HUES48 (cell line): ENCODE results near the gene TARS3.

Experiments
- H3K27ac ChIP-seq: one replicate; pipeline ENCODE4 v1.7.0; 2013; ENCODE audit warnings: low read depth, low read length, inconsistent platforms
- H3K27me3 ChIP-seq: 2 replicates; pipeline ENCODE4 v1.6.1; 2013; ENCODE audit warnings: mild to moderate bottlenecking, low read length; ENCODE audit not compliant: control insufficient read depth, insufficient read depth
- H3K36me3 ChIP-seq: 2 replicates; pipeline ENCODE4 v1.6.1; 2013; ENCODE audit warnings: low read length; ENCODE audit not compliant: control insufficient read depth, insufficient read depth
- H3K4me1 ChIP-seq: 2 replicates; pipeline ENCODE4 v1.6.1; 2013; ENCODE audit warnings: mild to moderate bottlenecking, low read length; ENCODE audit not compliant: control insufficient read depth, insufficient read depth
- H3K4me3 ChIP-seq: 2 replicates; pipeline ENCODE4 v1.5.1; 2013; ENCODE audit warnings: mild to moderate bottlenecking, low read depth, low read length
- H3K9ac ChIP-seq: 2 replicates; pipeline ENCODE4 v1.6.1; 2013; ENCODE audit warnings: mild to moderate bottlenecking, low read depth, low read length, moderate library complexity
- H3K9me3 ChIP-seq: 2 replicates; pipeline ENCODE4 v1.6.1; 2013; ENCODE audit warnings: low read length; ENCODE audit not compliant: control insufficient read depth, insufficient read depth

Gene TARS3

DNA sequence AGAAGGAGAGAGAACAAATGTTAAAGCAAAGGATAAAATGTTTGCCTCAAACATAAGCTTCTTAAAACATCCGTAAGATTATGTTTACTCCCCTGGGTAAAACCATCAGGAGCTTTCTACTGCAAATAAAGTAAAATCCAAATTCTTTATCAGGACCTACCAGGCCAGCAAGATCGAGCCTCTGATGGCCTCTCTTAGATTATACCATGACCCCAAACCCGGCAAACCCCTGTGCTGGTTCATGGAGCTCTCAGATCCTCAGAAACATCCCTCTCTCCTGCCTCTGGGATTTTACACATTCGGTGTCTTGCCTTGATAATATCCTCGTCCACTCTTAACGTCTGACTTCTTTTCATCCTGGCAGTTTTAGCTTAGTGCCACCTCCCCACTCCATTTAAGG is 7.5 kb upstream of the TARS3 start:
- Histone ChIP-seq H3K27me3 (no peaks in the 10 kb centered on the region), H3K4me3 (no peak overlapping the region), H3K4me1 (no peaks in the 10 kb centered on the region), H3K9me3 (no peaks in the 10 kb centered on the region), H3K36me3 (no peaks in the 10 kb centered on the region), H3K27ac (no peak overlapping the region), H3K9ac (no peak overlapping the region)

DNA sequence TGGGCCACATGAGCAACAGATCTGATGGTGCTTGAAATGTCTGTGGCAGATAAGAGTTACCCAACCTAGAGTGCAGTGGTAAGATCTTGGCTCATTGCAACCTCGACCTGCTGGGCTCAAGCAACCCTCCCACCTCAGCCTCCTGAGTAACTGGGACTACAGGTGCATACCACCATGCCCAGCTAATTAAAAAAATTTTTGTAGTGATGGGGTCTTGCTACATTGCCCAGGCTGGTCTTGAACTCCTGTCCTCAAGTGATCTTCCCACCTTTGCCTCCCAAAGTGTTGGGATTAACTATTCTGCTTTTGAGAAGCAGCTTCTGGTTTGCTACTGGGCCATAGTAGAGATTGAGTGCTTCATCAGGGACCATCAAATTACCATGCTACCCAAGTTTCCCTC is 2.9 kb upstream of the TARS3 start:
- no peaks in the 10 kb centered on the region; the same call in 1 of the 2 replicates for H3K27me3 ChIP-seq
- peaks cover 10% of the 10 kb centered on the region for H3K4me1 ChIP-seq
- H3K36me3 ChIP-seq, result no peaks in the 10 kb centered on the region
- no peak overlapping the region for H3K27ac ChIP-seq
- no peak overlapping the region for H3K9ac ChIP-seq
- no peaks in the 10 kb centered on the region for H3K9me3 ChIP-seq
- H3K4me3 ChIP-seq, result no peak overlapping the region

DNA sequence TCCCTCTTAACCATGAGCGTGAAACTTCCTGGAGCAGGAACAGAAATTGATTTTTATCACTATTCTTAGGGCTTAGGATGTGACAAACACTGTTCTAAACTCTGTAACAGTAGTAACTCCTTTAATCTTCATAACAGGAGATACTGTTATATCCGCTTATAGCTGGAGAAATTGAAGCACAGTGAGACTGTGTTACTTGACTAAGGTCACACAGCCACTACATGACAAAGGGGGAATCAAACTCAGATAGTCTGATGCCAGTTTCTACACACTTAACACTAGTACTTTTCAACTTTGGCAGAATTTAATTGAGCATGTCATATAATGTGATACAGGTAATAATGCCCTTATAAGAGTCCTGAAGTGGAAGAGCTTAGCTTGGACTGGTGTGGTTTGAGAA is 800 bp upstream of the TARS3 start:
- Histone ChIP-seq H3K27ac (no peak overlapping the region), H3K4me1 (peaks cover 10% of the 10 kb centered on the region), H3K9me3 (no peaks in the 10 kb centered on the region), H3K36me3 (peaks cover 17% of the 10 kb centered on the region), H3K27me3 (no peaks in the 10 kb centered on the region; the same call in 1 of the 2 replicates), H3K4me3 (no peak overlapping the region), H3K9ac (no peak overlapping the region)

DNA sequence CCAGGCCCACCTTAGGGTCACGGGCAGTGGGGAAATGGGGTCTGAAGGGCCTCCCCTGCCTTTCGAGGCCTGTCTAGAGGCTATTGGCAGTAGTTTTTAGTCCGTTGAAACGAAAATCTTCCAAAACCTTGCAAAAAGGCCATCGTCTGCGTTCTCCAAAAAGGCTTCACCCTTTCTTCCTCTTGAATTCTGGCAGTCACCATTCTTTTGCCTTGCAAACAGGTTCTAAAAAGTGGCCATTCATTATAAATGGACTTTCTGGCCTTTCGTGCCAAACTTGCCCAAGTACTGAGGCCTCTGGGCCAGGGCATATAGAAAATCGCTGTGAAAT is 367 bp upstream of the TARS3 start:
- Histone ChIP-seq H3K36me3 (peaks cover 22% of the 10 kb centered on the region), H3K27ac (no peak overlapping the region), H3K9ac (no peak overlapping the region), H3K27me3 (no peaks in the 10 kb centered on the region; the same call in 1 of the 2 replicates), H3K4me3 (peak overlapping the region; percentile 49), H3K9me3 (no peaks in the 10 kb centered on the region), H3K4me1 (peaks cover 10% of the 10 kb centered on the region)

DNA sequence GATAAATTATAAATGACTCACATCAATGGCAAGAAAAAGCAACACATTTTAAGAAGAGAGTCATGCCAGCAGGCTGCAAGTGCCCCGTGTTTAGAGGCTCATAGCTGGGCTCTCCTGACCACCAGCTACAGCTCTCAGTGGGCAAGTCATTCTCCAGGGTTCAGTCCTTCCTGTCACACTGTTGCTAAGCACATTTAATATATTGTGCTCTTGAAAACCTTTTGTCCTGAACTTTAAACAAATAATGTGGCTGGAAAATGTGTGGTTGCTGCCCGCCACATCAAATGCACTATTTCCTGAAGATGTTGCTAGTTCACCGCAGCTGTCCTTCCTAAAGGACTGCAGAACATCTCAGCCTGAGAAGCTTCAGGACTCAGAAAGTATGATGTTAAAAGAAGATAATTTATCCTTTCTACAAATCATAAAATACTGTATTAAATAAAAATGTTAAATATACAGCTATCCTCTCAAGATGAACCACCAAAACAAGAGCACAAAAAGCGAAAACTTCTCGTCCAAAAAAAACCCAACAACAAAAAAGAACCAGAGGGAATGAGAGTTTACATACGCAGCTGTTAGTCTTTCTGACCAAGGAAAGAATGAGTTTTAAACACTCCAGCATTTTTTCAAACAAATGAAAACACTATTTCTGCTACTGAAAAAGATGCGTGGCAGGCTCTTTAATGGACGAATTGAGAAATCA is 951 bp downstream of the TARS3 start:
- H3K4me3 ChIP-seq, result peak overlapping the region; percentile 91
- peak overlapping the region; percentile 90 for H3K9ac ChIP-seq
- no peaks in the 10 kb centered on the region for H3K9me3 ChIP-seq
- H3K27ac ChIP-seq, result peak overlapping the region; percentile 79
- peaks cover 30% of the 10 kb centered on the region for H3K36me3 ChIP-seq
- peaks cover 10% of the 10 kb centered on the region for H3K4me1 ChIP-seq
- no peaks in the 10 kb centered on the region; the same call in 1 of the 2 replicates for H3K27me3 ChIP-seq

DNA sequence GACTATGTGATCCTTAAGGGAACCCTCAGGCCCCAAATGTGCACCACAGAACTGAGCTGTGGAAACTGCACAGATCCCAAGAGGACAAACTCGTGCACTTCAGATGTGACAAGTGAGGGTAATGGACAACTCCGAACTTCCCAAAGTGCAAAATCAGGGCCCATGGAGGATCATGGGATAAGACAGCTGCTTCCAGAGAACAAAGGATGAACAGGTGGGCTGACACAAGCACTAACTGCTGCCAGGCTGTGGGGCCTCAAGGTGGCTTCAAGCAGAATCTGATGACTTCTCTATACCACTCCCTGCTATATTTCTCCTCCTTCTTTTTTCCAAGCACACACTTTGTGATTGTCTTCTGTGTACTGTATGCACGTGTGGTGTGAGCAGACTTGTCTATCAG is 5.4 kb downstream of the TARS3 start:
- Histone ChIP-seq H3K9ac (no peak overlapping the region), H3K4me1 (peaks cover 7% of the 10 kb centered on the region; the same call in 1 of the 2 replicates), H3K9me3 (no peaks in the 10 kb centered on the region), H3K27me3 (no peaks in the 10 kb centered on the region; the same call in 1 of the 2 replicates), H3K36me3 (peaks cover 32% of the 10 kb centered on the region), H3K4me3 (no peak overlapping the region), H3K27ac (no peak overlapping the region)

DNA sequence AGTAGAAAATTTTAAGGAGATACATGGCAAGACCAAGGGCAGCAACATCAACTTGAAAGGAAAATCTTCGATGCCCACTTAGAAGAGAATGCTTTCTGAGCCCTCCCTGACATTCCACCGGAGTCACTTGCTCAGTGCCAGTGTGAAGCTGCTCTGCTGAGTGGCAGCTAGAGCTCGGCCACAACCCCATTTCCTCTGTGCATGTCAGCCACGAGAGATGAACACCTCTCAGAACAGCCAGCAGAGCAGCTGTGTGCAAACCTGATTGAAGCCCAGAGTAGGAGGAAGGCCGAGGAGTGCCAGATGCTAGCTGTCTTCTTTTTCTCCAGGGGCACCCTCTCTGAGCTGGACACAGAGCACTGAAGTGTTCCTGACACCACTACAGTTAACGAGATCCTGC is 12.2 kb downstream of the TARS3 start:
- Histone ChIP-seq H3K4me3 (no peak overlapping the region), H3K36me3 (peaks cover 39% of the 10 kb centered on the region), H3K27me3 (no peaks in the 10 kb centered on the region), H3K4me1 (no peaks in the 10 kb centered on the region), H3K9ac (no peak overlapping the region), H3K9me3 (no peaks in the 10 kb centered on the region), H3K27ac (no peak overlapping the region)

DNA sequence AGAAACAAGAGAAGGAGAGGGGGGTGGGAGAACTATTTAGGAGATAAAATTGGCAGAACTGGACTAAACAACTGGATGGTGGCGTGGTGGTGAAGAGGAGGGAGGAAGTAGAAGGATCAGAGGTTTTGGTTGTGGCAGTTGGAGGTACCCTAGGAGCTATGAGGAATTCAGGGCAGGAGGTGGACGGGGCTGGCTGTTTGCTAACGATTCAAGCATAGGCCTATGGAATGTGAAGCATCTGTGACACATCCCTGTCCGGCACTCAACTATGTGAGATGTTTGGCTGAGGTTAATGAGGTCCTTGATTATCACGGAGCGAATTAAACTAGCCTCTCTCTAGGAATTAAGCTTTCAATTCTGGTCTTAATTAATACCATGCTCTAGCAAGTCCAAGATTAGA is 13.5 kb downstream of the TARS3 start:
- no peak overlapping the region for H3K9ac ChIP-seq
- peaks cover 39% of the 10 kb centered on the region for H3K36me3 ChIP-seq
- H3K4me3 ChIP-seq, result no peak overlapping the region
- no peaks in the 10 kb centered on the region for H3K4me1 ChIP-seq
- H3K27me3 ChIP-seq, result no peaks in the 10 kb centered on the region
- no peak overlapping the region for H3K27ac ChIP-seq
- no peaks in the 10 kb centered on the region for H3K9me3 ChIP-seq

DNA sequence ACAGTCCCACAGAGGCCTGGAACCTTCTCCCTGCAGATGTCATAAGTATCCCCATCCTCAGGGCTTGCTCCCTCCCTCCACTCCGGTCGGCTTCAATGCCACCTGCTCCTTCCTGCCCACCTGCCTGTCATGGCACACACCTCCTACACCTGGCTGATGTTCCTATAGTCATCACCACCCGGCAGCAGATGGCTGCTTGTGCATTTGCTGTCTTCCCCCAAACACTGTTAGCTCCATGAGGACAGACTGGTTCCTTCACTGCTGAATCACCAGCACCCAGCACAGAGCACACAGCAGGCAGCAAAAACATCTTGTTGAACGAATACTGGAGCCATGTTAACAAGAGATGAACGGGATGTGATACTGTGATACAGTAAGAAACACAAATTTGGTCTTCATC is 14.8 kb downstream of the TARS3 start:
- Histone ChIP-seq H3K4me3 (no peak overlapping the region), H3K27me3 (no peaks in the 10 kb centered on the region), H3K9ac (no peak overlapping the region), H3K36me3 (peaks cover 47% of the 10 kb centered on the region), H3K27ac (no peak overlapping the region), H3K9me3 (no peaks in the 10 kb centered on the region), H3K4me1 (no peaks in the 10 kb centered on the region)

DNA sequence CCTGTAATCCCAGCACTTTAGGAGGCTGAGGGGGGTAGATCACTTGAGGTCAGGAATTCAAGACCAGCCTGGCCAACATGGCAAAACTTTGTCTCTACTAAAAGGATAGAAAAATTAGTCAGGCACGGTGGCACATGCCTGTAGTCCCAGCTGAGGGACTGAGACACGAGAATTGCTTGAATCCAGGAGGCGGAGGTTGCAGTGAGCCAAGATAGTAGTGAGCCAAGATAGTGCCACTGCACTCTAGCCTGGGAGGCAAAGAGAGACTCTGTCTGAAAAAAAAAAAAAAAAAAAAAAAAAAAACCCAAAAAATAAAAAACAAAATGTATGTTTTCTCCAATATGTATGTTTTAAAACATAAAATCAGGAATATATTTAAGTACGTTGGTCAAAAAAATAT is 16.3 kb downstream of the TARS3 start:
- Histone ChIP-seq H3K9ac (no peak overlapping the region), H3K27me3 (no peaks in the 10 kb centered on the region), H3K9me3 (no peaks in the 10 kb centered on the region), H3K36me3 (peaks cover 38% of the 10 kb centered on the region), H3K4me1 (no peaks in the 10 kb centered on the region), H3K27ac (no peak overlapping the region), H3K4me3 (no peak overlapping the region)

DNA sequence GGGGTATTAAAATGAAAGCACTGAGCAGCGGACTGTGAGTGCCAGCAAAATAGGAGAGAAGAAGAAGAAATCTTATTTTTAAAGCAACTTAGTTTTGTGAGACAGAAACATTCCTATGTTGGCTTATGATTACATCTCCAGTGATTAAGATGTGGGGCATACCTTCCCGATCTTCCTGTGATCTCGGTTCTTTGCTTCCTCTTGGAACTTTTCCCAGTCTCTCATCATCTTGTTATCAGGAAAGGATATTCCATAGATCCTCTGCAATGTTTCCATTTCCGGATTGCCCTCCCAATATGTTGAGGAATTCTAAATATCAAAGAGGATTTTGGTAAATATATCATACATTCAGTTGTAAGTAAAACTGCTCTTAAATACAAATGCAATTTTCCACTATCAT is 22.2 kb downstream of the TARS3 start:
- Histone ChIP-seq H3K4me1 (no peaks in the 10 kb centered on the region), H3K9ac (no peak overlapping the region), H3K36me3 (peaks cover 46% of the 10 kb centered on the region), H3K4me3 (no peak overlapping the region), H3K27ac (no peak overlapping the region), H3K9me3 (no peaks in the 10 kb centered on the region), H3K27me3 (no peaks in the 10 kb centered on the region)
